KBM-7 (cell line): ENCODE results near the gene RPP25.
"Not testable (repeated sequence)": the region's sequence is repeated elsewhere in the genome, so short reads cannot be mapped to it uniquely, and the experiment has no call there.

ENCODE experiments used
- DNase-seq: peaks from one replicate; pipeline ENCODE4 v3.0.0-alpha.2; 2015
- in situ Hi-C: fragments of 300-500 bp; cut with MboI; formaldehyde crosslinking; loops from 2 replicates; pipeline ENCODE4 v1.14.3; 2020; ENCODE audit warnings: low sequenced_read_pairs, low pct_unique_long_range_greater_than_20kb, mixed read lengths

Gene RPP25

DNA sequence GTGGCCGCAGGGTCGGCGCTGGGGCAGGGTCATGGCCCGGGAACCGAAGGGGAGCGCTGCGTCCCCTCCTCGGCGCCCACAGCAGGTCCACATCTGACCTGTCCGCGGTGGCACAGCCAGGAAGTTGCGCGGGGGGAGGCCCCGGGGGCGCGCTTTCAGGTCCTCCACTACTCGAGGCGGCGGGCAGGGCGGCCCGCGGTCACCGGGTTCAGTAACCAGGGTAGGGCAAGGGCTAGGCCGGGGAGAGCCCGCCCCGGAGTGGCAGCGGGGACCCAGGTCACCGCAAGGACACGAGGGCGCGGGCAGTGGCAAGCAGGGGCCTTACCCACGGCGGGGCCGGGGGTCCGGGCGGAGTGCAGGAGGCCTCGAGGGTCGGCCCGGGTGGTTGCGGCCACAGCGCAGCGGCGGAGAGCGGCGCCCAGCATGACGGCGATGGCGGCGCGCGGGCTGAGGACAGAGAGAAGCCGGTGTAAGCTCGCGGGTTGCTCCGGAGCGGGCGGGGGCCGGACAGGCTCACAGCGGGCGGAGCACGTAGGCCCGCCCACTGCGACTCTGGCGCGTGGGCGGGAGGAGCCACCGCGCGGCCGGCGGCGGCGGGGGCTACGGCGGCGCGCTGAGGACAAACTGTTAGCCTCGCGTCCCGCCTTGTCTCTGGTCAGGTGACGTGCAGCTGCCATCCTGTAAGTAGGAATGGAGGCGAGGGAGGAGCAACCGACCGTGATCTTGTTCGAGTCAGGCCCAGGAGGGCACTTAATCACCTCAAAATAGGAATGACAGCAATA is 18.8 kb downstream of the RPP25 start, which contains the start of gene COX5A:
Gene COX5A (minus strand): TSS at position 484 of the 782 bp plus-strand sequence. CDS start 59 bp downstream, at position 425.
- in situ Hi-C loops = no loop called here
- peak; percentile 99 for DNase-seq

DNA sequence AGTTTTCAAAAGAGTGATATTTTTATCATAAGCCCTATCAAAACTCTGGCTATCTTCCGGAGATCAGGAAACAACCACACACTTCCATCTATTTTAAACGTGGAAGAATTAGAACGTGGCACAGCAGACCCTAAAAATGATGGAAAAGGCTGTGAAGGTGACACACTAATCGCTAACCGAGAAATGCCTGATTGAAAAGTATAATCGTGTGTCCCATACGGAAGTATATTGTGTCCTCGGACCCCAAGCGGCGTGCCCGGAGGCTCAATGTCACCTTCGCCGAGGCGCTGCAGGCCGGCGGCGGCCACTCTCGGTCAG is 19.3 kb downstream of the RPP25 start:
- in situ Hi-C loops = no loop called here
- peak; percentile 72 for DNase-seq

DNA sequence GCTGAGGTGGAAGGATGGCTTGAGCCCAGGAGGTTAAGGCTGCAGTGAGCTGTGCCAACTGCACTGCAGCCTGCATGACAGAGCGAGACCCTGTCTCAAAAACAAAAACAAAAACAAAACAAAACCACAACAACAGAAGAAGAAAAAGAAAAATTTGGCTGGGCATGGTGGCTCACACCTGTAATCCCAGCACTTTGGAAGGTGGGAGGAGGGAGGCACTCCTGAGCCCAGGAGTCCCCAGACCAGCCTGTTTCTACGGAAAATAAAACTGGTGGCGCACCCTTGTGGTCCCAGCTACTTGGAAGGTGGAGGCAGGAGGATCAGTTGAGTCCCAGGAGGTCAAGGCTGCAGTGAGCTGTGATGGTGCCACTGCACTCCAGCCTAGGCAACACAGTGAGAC is 21.4 kb downstream of the RPP25 start:
- in situ Hi-C loops = not testable (repeated sequence)
- DNase-seq = peak; percentile 63

DNA sequence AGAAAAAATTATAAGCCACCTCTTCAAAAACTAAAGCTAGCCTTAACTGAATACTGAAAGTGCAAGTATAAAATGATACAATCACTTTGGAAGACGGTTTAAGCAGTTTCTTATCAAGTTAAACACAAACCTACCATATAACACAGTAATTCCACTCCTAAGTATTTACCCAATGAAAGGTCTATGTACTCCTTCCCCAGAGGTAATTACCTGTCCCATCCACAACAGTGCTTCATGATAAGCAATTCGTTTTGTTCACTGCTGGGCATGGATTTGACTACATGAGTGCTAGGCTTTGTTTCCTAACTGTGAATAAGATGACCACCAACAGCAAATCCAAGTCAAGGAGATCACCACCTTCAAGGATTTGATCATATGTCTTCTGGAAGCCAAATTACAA is 23.0 kb downstream of the RPP25 start:
- in situ Hi-C loops = no loop called here
- no peak for DNase-seq

DNA sequence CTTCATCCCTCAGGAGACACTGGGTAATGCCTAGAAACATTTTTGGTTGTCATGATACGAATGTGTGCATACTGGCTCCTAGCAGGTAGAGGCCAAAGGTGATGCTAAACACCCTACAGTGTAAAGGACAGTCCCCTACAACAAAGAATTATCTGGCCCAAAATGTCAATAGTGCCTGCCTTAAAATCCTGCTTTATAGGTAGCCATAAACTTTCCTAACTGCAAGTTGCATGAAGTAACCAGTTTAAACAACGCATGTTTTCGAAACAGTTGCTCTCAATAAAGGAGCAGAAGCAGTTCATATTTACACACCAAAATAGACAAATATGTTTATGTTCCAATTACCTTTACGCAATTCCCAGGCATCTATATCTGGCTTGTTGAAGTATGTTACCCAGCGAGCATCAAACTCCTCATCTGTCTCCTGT is 27.8 kb downstream of the RPP25 start:
- in situ Hi-C loops = no loop called here
- no peak for DNase-seq

DNA sequence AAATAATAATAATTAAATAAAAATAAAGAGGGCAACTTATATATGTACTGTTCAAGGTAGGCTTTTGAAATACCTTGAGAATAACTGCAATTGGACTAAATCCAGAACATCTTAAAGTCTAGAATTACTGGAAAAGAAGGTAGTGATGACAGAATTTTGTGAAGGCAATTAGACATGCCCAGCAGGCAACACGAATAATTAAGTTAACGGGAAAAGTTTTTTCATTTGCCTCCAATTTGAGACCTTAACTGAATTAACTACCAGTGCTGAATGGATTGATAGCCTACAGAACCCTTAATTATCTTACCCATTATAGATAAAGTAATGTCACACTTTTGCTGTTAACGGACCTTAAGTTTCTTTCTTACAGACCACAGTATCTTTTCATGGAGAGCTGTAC is 32.0 kb downstream of the RPP25 start:
- DNase-seq = no peak
- in situ Hi-C loops = no loop called here

DNA sequence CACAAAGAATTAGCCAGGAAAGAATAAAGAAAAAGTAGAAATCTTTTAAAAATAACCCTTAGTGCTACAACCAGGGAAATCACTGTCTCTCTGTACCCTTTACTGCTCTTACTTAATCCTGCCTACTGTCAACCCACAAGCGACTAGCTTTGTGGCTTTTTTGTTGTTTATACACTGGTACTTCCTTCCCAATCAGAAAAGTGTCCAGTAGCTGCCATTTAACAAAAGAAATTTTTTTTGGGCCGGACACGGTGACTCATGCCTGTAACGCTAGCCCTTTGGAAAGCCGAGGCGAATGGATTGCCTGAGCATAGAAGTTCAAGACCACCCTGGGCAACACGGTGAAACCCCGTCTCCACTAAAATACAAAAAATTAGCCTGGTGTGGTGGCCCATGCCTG is 36.1 kb downstream of the RPP25 start:
- no peak for DNase-seq
- in situ Hi-C loops = no loop called here

DNA sequence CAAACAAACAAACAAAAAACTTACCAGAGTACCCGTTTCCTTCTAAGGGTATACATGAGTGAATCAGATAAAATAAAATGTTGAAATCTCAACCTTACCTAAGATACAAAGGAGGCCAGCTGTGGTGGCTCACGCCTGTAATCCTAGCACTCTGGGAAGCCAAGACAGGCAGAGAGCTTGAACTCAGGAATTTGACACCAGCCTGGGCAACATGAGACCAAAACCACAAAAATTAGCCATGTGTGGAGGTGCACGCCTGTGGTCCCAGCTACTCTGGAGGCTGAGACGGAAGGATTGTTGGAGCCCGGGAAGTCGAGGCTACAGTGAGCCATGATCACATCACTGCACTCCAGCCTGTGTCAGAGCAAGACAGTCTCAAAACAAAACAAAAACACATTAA is 38.9 kb downstream of the RPP25 start:
- DNase-seq = no peak
- in situ Hi-C loops = no loop called here

DNA sequence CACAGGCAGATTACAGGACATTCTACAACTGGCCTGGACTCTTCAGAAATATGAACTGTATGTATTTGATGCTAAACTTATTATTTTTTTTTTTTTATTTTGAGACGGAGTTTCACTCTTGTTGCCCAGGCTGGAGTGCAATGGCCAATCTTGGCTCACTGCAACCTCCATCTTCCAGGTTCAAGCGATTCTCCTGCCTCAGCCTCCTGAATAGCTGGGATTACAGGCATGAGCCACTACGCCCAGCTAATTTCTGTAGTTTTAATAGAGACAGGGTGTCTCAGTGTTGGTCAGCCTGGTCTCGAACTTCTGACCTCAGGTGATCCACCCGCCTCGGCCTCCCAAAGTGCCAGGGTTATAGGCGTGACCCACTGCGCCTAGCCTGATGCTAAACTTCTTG is 42.8 kb downstream of the RPP25 start:
- DNase-seq, in situ Hi-C loops: not testable (repeated sequence)

DNA sequence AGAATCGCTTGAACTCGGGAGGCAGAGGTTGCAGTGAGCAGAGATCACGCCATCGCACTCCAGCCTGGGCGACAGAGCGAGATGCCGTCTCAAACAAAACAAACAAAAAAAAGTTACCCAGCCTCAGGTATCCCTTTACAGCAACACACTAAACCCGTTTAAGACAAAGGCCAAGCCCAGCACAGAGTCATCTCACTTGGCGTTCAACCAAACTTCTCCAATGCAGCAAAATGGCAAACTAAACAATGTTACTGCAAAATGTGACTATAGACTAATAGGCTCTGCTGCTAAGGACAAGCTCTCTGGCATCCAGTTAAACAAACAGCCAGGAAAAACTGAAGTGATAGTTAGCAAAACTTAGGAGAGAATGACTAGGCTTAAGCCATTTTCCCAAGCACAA is 43.5 kb downstream of the RPP25 start:
- in situ Hi-C loops = no loop called here
- no peak for DNase-seq

DNA sequence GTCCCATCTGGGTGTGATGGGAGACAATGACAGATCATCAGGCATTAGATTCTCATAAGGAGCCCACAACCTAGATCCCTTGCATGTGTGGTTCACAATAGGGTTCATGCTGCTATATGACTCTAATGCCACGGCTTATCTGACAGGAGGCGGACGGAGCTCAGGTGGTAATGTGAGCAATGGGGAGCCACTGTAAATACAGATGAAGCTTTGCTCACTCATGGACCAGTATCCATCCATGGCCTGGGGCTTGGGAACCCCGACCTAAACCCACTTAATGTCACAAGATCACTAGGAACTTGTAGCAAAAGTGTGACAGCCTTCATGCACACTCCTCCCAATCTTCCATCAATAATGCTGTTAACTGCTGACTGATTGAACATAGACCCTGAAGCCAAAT is 47.9 kb downstream of the RPP25 start:
- no peak for DNase-seq
- in situ Hi-C loops = no loop called here

DNA sequence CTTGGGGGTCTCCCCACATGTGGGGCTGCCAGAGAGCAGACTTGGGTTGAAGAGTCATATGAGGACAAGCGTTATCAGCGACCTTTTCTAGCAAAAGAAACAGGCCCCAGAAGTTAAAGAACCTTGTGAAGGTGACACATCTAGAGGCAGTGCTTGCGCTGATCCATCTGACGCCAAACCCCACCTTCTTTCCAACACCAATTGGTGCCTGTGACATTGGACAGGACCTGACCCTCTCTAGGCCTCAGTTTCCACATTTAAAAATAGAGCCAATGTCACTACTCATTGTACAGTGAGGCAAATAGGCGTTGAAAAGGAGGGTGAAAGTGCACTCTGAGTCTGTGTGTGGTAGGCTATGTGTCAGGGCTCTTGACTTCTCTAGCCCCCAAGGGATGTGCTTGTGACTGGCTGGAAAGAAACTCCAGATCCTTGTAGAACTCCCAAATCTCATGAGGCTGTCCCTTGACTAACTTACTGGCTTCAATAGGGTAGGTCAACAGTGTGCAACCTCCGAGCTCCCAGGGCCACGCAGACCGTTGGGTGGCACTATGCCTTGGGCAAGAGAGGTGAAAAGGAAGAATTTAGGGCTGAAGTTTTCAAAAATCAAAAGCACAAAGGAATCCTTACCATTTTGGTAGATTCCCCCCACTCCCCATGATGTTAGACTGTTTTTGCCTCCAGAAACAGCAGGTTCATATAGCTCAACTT is 49.3 kb downstream of the RPP25 start:
- DNase-seq = no peak
- in situ Hi-C loops = no loop called here

DNA sequence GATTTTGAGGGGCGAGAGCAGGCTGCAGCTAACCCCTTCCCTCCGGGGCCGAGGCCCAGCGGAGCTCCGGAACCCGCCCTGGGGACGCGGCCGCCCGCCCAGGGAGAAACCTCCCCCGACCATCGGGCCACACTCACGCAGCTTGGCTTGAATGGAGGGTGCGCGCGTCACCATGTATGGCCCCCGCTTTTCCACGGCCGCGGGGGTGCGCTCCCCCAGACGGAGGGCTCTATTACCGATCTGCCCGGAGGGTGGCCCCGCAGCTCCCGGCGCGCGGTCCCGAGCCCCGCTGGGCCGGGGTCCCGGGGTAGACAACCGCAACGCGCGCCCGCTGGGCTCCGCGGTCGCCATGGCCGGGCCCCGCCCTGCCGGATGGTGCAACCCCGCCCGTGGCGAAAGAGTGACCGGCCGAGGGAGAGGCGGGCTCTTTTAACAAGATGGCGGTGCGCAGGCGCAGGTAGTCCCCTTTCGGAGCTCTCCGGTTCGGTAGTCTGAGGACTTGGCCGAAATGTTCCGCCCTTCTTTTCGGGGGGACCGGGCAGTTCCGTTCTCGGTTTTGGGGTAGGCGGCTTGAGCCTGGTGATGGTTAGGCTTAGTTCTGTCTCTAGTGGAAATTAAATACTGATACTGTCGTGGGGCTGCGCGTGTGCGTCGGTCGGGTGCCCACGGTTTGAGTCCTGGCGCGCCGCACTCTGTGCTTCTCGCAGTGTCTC is 50.0 kb downstream of the RPP25 start, which contains the start of gene FAM219B:
Gene FAM219B (minus strand): TSS at position 402 of the 713 bp plus-strand sequence. CDS start 51 bp downstream, at position 351.
- DNase-seq = peak; percentile 86
- in situ Hi-C loops = no loop called here

DNA sequence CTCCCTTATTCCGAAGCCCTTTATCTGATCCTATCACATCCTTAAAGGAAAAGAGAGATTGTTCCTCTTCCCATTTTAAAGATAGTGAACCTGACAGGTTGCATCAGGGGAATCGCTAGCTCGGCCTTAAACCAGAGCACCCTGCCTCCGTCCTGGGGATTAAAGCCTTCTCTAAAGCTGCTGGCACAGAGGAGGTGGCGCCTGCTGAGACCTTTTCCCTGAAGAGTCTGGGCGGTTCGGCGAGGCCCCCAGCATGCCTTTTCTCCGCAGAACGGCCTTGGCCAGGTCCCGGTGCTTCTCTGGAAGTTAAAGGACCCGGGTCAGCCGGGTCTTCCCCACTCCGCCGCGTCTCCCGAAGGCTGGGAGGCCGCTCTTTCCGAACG is 50.5 kb downstream of the RPP25 start:
- peak; percentile 65 for DNase-seq
- in situ Hi-C loops = no loop called here
